Putamen (tissue), 1 donor: Measurements from ENCODE around the gene PRRT4.

Experiments
- DNase-seq: peaks from one replicate; pipeline ENCODE4 v3.0.0-alpha.2; 2016; ENCODE audit warnings: low spot score

PRRT4 gene

DNA sequence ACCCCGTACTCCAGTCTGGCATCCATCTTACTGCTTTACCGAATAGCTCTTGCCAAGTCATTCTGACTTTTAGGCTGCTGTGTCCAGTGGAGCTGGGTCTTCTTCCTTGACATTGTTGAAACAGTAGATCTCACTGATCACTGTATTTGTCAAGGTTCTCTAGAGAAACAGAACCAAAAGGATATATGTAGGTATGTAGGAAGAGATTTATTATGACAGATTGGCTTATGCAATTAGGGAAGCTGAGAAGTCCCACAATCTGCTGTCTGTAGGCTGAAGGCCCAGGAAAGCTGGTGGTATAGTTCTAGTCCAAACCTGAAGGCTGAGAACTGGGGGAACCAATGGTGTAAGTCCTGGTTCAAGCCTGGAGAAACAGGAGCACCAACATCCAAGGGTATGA lies 12.1 kb upstream of the PRRT4 start:
- DNase-seq, result no peak

DNA sequence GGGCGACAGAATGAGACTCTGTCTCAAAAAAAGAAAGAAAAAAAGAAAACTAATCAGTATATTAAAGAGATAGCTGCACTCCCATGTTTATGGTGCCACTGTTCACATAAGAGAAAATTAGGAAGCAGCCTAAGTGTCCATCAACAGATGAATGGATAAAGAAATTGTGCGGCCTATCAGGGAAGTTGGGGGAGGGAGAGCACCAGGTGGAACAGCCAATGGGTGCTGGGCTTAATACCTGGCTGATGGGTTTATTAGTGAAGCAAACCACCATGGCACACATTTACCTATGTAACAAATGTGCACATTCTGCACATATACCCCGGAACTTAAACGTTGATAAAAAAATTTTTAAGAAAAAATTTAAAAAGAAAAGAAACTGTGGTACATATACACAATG lies 9.0 kb upstream of the PRRT4 start:
- no peak for DNase-seq

DNA sequence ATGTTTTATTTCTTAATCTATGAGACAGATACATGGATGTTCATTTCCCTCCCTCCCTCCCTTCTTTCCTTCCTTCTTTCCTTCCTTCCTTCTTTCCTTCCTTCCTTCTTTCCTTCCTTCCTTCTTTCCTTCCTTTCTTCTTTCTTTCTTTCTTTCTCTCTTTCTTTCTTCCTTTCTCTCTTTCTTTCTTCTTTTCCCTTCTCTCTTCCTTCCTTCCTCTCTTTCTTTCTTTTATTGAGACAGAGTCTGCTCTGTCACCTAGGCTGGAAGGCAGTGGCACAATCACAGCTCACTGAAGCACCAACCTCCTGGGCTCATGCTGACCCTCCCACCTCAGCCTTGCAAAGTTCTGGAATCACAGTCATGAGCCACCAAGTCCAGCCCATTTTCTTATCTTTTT lies 5.5 kb upstream of the PRRT4 start:
- DNase-seq, result no peak

DNA sequence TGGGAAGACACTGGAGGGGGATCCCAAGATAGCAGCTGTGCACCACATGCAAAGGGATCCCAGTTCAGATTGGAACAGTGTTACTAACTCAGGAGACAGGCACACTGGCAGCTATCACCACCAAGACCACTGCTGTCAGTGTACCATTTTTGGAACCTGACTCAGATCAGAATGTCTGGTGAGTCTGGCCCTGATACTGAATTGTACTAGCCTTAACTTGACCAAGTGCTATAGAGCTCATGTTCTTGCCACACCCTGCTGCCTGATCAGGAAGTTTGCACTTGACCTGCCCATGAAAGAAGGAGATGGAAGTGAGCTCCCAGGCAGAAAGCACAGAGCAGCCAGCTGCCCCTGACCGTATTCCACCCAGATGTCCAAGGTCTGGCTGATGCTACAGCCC lies 4.8 kb upstream of the PRRT4 start:
- DNase-seq, result no peak

DNA sequence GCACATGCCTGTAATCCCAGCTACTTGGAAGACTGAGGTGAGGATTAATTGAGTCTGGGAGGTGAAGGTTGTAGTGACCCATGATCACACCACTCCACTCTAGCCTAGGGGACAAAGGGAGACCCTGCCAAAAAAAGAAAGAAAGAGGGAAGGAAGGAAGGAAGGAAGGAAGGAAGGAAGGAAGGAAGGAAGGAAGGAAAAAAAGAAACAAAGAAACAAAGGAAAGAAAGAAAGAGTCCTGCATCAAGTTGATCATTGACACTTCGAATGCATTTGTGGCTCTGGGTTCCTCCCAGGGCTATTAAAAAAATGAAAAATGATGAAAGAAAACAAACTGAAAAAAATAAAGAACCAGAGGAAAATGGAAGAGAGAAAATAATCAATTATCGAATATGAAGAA lies 3.9 kb upstream of the PRRT4 start:
- no peak for DNase-seq

DNA sequence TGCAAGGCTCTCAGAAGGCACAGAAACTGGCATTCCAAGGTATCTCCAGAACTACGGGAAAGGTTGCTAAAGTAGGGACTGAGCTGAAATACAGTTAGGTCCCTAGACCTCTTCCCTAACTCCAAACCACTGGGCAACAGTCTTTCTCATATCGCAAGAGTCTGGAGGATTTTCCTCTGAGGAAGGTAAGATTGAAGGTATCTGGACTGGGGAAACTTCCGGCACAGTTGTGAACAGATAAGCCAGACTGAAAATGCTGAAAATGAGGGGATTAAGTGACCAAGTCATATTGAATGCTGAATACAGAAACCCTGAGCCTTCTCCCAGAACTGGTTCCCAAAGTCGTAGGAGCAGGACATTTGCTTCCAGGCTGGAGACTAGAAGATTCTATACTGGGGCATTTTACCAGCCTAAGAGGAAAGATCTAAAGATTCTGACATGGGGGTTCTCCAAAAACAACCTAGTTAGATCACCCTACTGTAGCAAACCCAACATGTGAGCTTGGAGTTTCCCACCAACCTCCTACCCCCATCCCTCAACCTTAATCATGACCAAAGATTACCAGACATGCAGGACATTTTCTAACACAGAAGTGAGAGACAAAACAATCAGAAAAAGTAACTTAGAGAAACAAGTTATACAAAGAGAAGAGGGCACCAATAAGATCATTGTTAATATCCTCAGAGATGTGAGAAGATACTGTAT lies 2.8 kb upstream of the PRRT4 start:
- DNase-seq, result no peak

DNA sequence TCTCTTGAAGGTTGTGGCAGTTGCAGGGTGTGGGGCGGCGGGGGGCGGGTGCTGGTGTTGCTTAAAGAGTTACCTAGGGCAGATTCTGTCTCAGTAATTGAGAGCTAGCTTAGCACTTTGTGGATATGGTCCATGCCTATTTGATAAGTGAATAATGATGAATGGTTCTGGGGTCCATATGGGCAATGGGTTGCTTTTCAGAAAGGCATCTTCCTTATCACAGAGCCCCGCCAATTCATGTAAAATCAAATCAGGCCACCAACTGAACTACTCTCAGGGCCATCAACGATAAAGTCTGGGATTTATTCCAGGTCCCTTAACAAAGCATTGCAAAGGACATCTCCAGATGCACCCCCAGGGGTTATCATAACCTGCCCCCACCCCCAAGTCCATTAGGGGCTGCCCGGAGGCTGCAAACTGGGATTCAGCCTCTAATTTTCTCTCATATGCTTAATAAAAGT lies 1.8 kb upstream of the PRRT4 start:
- no peak for DNase-seq

DNA sequence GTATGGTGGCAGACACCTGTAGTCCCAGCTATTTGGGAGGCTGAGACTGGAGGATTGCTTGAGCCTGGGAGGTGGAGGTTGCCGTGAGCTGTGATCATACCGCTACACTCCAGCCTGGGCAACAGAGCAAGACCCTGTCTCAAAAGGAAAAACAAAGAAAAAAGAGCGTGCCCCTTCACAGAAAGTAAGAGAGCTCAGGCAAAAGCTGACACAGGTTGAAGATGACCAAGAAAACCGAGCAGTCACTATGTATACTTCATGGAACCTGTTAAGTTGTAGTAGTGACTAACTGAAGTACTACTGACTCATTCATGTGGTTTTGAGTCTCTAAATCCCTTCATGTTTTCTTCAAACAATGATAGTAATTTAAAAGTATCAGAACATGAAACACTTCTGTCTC lies 1.2 kb upstream of the PRRT4 start:
- DNase-seq, result no peak

DNA sequence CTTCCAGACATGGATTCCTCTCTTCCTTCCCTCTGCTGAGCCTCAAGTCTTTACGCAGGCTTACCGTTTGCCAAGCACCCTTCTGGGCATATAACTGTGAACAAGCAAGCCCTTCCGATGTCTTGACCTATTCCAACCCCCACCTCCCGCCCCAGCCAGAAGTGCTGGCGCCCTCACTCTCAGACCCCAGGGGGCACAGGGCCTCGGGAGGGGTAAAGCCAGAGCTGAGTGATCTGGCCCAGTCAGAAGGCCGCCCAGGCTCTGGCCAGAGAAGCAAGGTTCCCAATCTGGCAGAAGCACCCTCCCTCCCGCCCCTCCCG lies 1.2 kb downstream of the PRRT4 start:
- DNase-seq, result no peak

DNA sequence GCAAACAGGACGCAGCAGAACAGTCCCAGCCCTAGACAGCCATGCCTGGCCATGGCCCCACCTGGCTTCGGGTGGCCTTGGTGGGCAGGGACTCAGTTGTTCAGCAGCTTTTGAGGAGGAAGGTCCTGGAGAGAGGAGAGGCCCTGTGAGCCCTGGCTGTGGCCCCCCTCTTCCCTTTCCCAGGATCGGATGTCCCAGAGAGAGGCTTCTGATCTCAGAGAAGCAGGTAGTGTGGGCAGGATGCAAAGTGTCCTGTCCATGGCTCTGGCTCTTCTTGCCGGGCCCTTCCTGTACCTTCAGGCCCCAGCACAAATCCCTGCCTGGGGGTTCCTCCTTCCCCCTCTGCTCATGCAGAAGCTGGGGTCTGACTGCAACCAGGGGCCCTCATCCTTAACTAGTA lies 1.6 kb downstream of the PRRT4 start:
- no peak for DNase-seq

DNA sequence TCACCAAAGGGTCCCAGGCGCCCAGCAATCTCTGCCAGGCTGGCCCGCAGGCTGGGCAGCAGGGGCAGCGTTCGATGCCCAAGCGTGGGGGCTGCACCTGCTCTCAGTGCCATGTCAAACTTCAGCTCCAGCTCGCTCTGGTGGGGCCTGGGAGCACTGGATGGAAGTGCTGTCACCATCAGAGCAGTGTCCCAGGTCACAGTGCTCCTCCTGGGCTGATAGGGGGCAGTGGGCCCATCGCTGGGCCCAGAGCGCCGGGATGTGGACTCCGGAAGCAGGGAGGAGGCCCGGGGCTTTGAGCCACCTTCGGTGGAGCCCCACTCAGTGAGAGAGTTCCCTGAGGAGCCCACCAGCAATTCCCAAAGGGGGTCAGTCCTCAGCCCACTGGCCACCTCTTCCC lies 2.2 kb downstream of the PRRT4 start:
- DNase-seq, result no peak

DNA sequence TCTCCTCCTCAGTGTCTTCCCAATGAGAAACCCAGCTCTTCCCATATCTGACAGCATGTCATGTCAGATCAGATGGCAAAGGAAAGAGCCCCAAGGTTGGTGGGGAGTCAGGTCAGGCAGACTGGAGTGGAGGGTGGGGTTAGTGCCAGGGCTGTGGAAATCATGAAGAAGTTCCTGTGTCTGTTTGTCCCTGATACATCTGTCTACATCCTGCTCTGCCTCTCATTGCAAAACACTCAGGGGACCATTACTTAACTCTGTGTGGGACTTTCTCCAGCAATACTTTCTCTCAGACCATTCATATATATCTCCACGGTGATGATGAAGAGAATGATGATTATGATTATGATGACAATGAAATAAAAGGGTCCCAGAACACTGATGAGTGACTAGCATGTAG lies 3.3 kb downstream of the PRRT4 start:
- DNase-seq, result no peak

DNA sequence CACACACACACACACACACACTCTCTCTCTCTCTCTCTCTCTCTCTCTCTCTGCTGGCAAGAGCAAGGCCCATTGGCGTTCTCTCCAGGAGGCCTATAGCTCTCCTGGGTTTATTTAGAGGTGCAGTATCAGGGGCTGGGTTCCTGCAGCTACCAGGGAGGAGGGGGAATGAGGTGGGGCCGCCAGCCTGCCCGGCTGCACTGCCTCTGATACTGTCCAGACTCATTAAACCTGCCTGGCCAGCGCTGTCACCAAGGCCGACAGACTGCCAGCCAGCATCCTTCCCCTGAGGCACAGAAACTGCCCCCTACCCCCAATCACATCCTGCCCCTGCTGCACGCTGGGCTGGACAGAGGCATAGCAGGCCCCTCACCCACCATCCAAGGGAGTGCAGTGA lies 4.3 kb downstream of the PRRT4 start:
- no peak for DNase-seq

DNA sequence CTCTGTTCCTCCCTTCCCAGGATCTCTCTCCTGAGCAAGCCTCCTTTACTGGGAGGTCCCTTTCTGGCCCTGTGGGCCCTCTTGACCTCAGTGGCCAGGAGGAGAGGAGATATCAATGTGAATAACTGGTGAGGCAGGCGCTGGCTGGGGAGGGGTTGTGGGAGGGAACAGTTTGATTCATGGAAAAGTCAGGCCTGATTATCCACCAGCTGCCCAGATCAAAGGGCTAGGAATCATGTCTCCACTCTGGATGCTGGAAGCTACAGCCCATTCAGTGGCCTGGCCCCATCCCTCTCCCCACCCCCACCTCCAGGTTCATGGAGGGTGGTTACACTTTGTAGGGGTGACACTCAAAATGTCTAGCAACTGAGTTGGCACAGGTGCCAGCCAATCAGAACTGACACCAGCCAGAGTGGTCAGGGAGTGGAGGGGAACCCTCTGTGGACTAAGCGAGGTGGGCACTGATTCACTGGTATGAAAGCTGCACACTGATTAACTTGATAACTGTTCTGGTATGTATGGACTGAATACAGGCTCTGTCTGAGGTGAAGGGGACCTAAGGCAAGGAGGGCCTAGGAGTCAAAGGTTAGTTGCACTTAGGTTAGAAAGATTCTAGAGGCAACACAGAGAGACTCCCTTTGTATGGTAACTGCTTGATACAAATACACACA lies 4.8 kb downstream of the PRRT4 start:
- no peak for DNase-seq

DNA sequence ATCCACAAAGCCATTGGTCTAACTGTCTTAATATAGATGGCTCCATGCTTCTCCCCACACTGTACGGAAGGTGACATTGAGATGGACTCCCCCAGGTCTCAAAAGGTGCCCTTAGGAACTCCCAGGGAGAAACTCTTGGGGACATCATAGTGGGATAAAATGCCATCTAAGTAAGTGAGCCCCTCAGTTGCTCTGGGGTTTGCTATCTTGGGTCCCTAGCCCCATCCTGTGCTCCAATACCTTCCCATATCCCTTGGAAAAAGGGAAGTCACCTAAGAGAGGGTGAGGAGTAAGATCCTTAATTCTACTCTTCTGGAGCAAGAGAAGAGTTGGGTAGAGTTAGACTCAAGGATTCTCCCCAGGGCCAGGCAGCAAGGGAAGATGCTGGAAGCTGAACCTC lies 7.9 kb downstream of the PRRT4 start:
- no peak for DNase-seq

DNA sequence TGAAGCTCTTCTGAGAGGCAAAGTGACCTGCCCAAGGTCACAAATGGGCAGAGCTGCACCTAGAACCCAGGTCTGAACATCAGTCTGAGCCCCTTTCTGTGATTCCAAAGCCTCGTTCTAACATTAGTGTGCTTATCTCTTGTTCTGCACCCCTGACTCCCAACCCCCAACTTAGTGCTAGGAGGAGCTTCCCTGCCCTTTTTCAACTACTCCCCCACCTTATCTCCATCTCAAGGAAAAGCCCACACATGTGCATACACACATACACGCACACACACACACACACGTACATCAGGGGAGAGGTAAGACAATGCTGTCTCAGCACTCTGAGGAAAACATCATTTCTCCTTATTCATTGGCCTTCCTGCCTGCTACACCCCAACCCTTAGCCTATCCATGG lies 8.3 kb downstream of the PRRT4 start:
- no peak for DNase-seq

DNA sequence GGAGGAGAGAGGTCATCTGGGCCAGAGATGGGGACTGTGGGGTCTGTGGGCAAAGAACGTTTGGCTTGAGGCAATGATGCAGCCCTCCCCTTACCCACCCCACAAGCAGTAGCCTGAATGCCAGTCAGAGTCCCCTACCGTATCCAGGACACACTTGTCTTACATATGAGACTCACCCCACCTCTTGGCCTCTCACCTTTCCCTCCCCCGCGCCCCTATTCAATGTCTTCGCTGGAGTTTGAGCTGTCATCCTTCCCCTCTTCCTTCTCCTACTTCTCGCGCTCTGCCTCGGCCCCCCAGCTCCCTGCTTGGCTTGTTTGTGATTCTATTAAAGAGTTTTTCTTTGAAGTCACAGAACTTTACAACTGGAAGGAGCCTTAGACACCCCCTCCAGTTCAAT lies 8.9 kb downstream of the PRRT4 start:
- DNase-seq, result no peak

DNA sequence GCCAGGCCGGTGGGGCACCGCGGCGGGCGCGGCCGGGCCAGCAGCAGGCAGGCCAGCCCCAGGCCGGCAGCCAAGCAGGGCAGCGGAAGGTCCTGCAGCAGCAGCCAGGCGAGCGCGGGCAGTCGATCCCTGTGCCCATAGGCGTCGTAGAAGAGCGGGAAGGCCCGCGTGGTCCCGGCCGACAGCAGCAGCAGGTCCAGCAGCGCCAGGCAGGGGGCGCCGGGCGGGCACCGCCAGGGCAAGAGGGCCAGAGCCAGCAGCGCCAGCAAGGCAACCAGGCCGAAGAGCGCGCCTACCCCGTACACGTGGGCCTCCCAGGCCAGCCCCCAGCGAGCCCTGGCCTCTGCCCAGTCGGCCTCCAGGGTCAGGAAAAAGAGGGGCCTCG lies 9.3 kb downstream of the PRRT4 start:
- no peak for DNase-seq

DNA sequence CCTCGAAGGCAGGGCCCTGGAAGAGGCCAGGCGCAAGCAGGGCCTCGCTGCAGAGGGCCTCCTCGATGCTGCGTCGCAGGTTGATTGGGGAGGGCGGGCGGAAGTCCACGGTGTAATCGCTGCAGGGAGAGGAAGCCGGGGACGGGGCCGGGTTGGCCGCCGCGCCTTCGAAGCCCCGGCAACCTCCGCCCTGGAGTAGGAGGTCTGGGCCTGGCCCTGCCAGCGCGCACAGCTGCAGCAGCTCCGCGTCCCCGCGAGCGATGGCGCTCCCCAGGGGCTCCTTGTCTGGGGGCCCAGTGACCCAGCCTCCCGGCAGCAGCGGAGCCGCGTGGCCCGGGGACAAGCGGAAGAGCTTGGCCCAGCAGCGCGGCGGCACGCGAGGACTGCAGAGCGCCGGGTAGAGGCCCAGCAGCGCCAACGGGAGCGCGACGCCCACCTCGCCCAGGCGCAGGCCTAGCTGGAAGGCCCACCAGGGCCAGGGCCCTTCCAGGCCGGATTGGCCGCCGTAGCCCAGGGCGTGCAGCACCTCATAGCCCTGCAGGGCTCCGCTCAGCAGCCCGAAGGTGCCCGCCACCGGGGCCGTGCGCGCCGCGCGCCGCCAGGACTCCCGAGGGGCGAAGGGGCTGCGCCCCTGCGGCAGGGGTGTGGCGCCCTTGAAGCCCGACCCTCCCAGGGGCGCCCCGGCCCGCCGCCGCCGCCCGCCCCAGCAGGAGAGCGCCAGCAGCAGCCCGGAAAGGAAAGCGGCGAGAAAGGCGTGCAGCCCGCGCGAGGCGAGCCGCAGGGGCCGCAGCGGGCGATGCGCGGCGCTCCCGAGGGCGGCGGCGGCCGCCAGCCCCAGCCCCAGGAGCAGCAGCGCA lies 10.0 kb downstream of the PRRT4 start:
- DNase-seq, result no peak

DNA sequence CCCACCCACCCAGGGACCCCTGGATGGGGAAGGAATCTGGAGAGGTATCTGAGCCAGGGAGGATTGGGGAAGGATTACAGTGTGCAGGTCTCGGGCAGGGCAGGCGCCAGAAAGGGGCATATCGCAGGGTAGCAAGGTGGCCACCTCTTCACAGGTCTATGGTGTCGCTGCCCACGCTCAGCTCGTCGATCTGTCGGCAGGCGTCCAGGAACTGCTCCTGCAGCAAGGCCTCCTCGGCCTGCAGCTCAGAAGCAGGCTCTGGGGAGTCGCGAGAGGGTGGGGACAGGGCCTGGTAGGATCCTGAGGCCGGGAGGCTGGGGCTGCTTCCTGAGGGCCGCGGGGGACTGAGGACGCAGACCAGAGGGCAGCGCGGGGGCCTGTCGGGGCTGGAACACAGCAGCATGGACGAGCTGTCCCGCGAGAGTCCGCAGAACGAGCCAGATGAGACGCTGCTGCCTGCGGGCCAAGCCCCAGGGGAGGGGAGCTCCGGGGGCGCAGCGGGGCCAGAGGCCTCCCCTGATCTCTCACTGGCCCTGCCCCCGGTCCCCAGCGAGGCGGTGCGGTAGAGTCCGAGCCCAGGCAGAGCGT lies 10.7 kb downstream of the PRRT4 start:
- no peak for DNase-seq

DNA sequence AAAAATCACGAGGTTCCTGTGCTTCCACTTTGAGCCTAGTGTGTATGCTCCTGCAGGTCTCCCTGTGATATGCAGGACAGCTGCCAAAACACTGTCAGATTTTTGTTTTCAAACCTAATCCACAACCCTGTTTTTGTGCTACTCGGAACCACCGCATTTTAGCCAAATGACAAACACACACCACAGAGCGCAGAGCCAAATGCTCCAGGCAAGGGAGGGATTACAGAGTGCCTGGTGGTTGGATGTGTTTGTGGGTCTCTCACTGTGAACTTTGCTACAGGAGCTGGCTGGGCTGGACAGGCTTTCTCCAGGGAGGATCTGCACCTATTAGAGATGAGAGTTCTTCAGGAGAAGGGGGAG lies 12.0 kb downstream of the PRRT4 start:
- no peak for DNase-seq

DNA sequence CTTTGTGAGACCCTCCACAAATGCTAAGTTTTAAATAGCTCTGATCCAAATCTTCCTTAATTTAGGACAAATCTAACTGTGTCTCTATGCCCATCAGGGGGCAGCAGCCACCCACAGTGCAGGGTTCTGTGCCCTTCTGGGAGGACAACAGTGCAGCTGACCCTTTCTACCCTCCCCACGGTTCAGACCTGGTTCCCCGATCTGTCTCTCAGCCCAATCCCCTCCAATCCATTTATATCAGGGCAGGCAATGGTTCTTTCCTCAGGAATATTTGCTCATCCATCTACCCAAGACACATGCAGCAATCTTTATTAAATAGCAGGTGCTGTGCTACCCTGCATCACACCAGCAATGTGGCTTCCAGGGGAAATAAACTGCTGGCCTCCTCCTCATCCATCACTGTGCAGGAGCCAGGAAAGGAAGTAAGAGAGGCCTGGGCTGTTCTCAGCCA lies 13.8 kb downstream of the PRRT4 start:
- no peak for DNase-seq

DNA sequence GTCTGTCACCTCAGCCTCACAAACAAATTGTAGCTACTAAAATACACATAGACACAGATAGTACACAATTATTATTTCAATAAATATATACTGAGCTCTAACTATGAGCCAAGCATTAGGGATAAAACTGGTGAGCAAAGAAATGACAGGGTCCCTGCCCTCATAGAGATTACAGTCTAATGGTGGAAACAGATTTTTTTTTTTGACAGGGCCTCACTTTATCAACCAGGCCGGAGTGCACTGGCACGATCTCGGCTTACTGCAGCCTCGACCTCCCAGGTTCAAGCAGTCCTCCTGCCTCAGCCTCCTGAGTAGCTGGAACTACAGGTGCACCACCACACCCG lies 17.1 kb downstream of the PRRT4 start:
- DNase-seq, result no peak
